NCI-H187 treated with DMSO at 0.1 percent for 48 hours (cell line): Measurements from ENCODE around the gene STARD13.

Experiments
- DNase-seq: peaks from one replicate; lab custom pipeline; 2025; lab: John Stamatoyannopoulos, UW

The STARD13 gene

GRCh38 chr13:33219926-33220325 lies 65.6 kb downstream of the STARD13 start:
- no peak for DNase-seq

DNA sequence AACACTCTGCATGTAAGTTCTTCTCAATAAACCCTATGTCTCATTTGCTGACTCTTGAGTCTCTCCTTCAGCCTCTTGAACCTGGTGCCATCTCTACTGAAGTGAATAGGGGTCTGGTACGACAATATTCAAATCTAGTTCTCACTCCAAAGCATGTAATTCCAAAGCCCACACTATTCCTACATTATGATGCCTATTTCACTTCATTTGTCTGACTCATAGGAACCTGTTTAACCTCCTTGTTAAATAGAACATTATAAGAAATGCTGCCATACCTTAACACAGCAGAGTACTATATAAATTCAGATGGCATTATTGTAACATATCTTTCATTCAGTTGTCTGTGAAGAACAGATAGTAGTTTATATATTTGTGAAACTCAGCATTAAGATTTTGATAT lies 67.1 kb downstream of the STARD13 start:
- no peak for DNase-seq

DNA sequence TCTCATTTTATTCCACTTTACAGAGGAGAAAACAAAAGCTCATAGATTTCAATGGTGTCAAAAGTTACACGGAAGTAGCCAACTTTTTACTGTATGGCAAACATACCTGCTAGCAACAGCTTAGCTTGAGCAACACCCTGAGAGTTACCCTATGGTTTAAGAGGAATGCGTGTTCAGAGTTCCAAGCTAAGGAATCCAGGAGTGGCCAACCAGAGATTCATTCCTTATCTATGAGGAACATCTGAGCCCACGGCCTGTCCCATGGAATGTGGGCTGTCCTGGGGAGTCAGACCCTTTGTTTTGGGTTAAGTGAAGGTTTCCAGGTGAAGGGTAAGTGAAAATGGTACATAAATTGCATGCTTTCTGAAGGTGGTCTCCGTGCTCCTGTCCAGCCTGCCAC lies 67.5 kb downstream of the STARD13 start:
- DNase-seq: no peak

- DNase-seq: no peak
These were observed 68.3 kb downstream of the STARD13 start for GRCh38 chr13:33217256-33217655.

GRCh38 chr13:33213797-33214196 lies 71.8 kb downstream of the STARD13 start:
- no peak for DNase-seq

- no peak for DNase-seq
These were observed 72.4 kb downstream of the STARD13 start for GRCh38 chr13:33213024-33213768.

GRCh38 chr13:33212396-33212795 lies 73.2 kb downstream of the STARD13 start:
- no peak for DNase-seq

GRCh38 chr13:33210090-33210489 lies 75.5 kb downstream of the STARD13 start:
- no peak for DNase-seq

GRCh38 chr13:33208290-33209220 lies 77.0 kb downstream of the STARD13 start:
- DNase-seq: no peak

GRCh38 chr13:33207615-33207961 lies 78.0 kb downstream of the STARD13 start:
- no peak for DNase-seq

GRCh38 chr13:33206945-33207614 lies 78.5 kb downstream of the STARD13 start:
- DNase-seq: no peak

GRCh38 chr13:33206425-33206824 lies 79.1 kb downstream of the STARD13 start:
- DNase-seq: no peak

- no peak for DNase-seq
These were observed 79.7 kb downstream of the STARD13 start for GRCh38 chr13:33205804-33206221.

DNA sequence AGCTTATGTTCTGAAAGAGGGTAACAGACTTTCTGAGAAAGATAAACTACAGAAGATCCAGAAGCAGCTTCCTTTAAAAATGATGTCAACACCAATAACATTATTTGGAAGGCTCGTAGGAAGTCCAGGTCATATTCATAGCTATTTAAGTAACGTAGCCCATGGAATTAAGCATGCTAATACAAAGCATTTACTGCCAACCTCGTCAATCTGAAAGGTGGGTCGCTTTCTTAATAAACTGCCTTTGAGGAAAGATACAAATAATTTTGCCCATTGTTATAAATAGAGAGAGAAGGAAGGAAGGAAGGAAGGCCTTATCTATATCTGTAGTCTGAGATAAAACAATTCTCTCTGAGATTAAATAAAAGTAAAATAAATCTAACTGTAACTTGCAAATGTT lies 80.3 kb downstream of the STARD13 start:
- DNase-seq: no peak

GRCh38 chr13:33204130-33204927 lies 81.2 kb downstream of the STARD13 start:
- DNase-seq: no peak

GRCh38 chr13:33202644-33203169 lies 82.8 kb downstream of the STARD13 start:
- DNase-seq: no peak

- no peak for DNase-seq
These were observed 83.9 kb downstream of the STARD13 start for GRCh38 chr13:33201659-33202058.

DNA sequence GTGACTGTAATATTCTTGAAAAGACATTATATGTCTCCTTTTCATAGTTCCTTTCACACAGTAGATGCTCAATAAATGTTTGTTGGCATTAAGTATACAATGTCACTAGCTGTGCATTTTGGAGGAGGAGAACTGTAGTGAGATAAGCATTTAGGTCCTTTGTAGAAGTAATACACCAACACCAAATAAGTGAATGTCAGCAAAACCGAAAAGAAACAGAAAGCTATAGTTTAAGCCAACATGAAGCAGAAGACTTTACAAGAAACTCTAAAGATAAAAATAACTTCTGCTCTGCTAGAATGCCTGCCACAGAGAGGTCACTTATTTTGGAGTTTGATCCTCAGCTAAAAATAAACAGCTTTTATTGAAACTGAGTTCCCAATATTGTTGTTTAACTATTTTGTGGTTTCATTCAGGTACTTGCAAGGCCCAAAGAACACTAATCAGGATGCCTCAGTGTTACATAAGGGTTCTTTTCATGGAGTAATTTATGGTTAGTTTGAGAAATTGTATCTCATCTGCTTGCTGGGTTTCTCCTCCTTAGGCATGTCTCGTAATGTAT lies 86.2 kb downstream of the STARD13 start:
- no peak for DNase-seq

- DNase-seq: no peak
These were observed 88.0 kb downstream of the STARD13 start for GRCh38 chr13:33197541-33197971.

GRCh38 chr13:33196767-33197166 lies 88.8 kb downstream of the STARD13 start:
- DNase-seq: no peak
